ENCODE results near the gene SSBP4.

Gene SSBP4

DNA sequence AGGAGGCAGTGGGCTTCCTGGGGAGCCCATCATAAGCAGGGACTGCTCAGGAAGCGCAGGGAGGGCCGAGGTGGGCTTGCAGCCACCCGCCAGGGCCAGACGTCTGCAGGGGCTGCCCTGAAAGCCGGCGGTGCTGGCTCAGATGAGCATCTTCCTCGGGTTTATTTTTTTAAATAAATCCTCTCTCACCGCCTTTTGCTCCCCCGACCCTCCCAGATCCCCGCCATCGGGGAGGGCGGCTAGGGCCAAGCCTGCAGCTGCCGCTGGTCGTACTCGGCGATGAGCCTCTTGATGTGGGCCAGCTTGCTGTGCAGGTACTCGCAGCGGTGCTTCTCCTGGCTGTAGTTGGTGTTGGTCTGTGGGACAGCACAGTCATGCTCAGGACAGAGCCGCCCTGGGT is 25.3 kb downstream of the SSBP4 start:
- no peak for DNase-seq (ENCODE audit: low read depth)

DNA sequence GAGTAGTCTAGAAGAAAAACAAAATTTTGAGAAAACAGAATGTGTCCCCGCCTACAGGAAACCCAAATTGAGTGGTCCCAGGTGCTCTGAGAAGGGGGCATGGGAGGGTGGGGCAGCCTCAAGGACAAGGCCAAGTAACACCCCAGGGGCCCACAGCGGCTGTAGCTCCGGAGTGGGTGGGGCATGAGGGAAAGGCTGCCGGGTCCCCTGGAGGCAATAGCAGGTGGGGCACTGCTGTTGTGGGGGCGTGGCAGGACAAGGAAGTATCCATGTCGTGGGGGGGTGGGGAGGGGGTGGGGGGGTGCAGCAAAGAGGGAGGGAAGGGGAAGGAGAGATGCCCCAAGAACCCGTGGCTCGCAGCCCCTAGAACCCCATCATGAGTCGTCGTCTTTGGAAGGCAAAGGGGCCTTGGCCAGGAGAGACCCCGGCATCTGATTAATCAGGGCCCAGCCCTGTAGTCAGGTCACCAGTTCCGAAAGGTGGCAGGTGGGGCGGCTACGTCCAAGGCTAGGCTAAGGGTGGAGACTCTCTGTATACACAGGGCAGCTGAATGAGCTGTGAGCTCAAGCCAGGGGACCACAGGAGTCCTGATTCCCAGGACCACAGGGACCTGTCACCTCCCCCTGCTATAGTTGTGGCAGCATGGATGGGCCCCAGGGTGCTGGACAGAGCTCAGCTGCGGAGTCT is 26.2 kb downstream of the SSBP4 start:
- DNase-seq (ENCODE audit: low read depth) = no peak

- DNase-seq (ENCODE audit: low read depth) = no peak
These were observed 27.1 kb downstream of the SSBP4 start for GRCh38 chr19:18446145-18446810.

- DNase-seq (ENCODE audit: low read depth) = no peak
These were observed 27.7 kb downstream of the SSBP4 start for GRCh38 chr19:18446811-18447359.

GRCh38 chr19:18449552-18449951 is 30.4 kb downstream of the SSBP4 start:
- DNase-seq (ENCODE audit: low read depth) = no peak

DNA sequence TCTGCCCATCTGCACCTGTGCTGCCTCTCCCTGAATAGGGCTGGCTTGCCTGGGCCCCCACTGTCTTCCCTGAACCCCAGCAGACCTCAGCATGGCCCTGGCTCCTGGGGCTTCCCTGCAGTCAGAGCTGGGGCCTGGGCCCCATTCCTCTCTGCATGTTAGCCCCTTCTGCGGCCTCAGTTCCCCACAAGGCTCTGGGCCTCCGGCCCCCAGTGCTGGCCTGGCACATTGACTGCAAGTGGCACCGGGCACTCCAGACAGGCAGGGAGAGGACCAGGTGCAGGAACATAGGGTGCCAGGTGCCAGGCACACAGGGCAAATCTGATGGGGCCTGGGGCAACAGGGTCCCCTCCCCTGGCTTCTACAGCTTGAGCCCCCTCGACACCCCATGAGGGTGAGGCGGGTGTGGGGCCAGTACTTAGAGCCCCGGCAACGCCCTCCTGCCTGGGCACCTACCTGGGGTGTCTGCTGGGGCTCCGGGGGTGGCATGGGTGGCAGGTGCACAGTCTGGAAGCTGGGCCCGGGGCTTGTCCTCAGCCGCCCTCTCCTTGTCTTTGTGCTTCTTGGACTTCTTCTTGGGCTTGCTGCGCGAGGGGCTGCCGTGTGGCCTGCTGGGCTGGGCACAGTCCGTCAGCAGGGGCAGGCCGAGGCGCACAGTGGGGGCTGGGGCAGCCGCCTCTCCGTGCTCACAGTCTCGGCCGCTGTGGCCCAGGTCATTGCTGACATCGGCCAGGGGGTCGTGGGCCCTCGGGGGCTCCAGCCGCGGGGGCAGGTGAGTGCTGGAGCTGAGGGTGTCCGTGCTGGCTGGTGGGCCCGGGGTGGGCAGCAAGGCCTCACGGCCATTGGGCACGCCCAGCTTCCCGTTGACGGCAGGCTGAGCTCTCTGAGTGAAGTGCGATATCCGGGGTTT is 31.1 kb downstream of the SSBP4 start:
- DNase-seq (ENCODE audit: low read depth) = no peak

- peak; percentile 75 for DNase-seq (ENCODE audit: low read depth)
These were observed 32.0 kb downstream of the SSBP4 start for GRCh38 chr19:18450931-18451836.

- DNase-seq (ENCODE audit: low read depth) = no peak
These were observed 33.2 kb downstream of the SSBP4 start for GRCh38 chr19:18452386-18452785.

DNA sequence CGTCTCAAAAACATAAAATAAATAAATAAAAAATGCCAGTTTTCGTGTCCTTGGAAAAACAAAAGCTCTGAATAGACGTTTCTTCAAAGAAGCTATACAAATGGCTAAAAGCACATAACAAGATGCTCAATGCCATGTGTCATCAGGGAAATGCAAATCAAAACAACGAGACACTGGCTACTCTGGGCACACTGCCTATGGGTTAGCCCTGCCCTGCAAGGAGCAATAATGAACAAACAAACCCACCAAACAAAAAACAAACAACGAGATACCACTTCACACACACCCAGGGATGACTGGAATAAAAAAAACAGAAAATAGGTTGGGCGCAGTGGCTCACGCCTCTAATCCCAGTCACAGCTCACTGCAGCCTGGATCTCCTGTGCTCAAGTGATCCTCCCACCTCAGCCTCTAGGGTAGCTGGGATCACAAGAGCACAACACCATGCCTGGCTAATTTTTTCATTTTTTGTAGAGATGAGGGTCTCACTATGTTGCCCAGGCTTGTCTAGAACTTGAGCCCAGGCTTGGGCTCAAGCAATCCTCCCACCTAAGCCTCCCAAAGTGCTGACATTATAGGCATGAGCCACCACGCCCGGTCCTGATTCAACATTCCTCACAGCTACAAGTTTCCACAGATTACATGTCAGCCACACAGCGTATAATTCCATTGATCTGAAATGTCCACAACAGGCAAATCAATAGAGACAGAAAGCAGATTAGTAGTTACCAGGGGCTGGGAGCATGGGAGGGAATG is 34.2 kb downstream of the SSBP4 start:
- DNase-seq (ENCODE audit: low read depth) = no peak

DNA sequence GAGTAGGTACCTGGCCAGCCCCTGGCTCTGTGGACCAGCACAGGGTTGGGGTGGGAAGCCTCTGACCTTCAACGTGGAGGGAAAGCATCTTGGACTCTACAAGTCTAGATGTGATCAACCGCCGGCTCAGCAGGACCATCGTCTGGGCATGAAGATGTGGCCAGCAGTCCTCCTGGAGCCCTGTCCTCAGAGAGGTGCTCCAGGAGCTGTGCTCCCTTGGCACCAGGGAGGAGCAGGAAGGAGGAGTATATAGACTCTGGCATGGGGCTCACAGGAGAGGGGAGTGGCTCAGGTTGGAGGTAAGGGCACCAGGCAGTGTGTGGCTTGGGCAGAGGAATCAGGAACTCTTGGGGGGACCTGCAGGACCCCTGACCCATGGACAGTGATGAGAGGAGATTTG is 37.1 kb downstream of the SSBP4 start:
- no peak for DNase-seq (ENCODE audit: low read depth)

DNA sequence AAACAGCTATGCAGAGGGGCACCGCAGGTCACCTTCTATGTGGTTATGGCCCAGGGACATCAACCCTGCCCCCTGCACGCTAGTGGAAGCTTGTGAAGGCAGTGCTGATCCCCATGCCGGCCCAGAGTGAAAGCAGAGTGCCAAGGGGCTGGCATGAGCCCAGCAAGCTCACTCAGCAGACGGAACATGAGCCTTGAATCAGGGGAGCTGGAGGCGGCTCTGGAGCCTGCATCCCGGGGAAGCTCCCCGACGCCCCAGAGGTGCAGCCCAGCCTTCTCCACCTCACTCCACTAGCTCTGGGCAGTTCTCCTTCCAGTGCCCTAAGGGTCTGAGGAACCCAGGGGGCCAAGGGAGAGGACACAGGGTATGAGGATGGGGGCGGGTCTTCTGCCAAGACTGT is 37.8 kb downstream of the SSBP4 start:
- no peak for DNase-seq (ENCODE audit: low read depth)

DNA sequence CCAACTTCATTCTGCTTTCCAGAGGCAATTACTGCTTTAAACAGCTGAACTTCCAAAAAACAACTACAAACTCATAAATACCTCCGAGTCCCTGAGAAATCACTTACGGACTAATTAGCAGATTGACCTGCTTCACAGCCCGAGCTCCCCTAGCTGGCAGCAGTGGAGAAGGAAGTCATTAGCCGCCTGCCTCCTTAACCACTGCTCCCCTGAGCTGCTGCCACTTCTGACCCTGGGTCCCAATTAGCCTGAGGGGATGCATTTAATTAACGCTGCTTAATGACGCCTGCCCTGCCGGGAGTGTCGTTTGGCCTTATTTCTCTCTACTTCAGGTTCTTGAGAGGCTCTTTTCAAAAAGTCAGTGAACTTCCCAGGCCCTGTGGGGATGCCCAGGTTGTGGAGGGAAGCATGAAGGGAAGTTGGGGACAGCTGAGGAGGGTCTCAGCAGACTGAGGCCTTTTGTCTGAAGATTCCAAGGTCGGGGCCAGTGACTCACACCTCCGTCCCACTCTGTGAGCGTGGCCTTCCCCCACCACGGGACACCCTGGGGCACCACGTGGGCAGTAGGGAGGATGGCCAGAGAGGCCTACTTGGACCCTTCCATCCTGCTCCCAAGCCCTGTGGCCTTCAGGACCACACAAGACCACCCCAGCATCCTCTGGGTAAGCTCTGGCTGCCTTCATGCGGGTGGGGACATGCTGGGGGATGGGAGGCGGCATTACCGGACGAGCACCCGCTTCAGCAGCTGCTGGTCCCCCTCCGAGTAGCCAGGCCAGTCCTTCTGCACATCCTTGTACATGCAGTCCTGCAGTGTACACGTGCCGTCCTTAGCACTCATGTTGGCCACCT is 38.5 kb downstream of the SSBP4 start:
- DNase-seq (ENCODE audit: low read depth) = no peak

GRCh38 chr19:18460900-18461299 is 41.7 kb downstream of the SSBP4 start:
- no peak for DNase-seq (ENCODE audit: low read depth)

- DNase-seq (ENCODE audit: low read depth) = no peak
These were observed 42.3 kb downstream of the SSBP4 start for GRCh38 chr19:18461471-18461870.

- no peak for DNase-seq (ENCODE audit: low read depth)
These were observed 45.4 kb downstream of the SSBP4 start for GRCh38 chr19:18464646-18465045.

GRCh38 chr19:18465214-18465963 is 46.2 kb downstream of the SSBP4 start:
- DNase-seq (ENCODE audit: low read depth) = no peak

GRCh38 chr19:18465964-18466339 is 46.8 kb downstream of the SSBP4 start:
- no peak for DNase-seq (ENCODE audit: low read depth)

DNA sequence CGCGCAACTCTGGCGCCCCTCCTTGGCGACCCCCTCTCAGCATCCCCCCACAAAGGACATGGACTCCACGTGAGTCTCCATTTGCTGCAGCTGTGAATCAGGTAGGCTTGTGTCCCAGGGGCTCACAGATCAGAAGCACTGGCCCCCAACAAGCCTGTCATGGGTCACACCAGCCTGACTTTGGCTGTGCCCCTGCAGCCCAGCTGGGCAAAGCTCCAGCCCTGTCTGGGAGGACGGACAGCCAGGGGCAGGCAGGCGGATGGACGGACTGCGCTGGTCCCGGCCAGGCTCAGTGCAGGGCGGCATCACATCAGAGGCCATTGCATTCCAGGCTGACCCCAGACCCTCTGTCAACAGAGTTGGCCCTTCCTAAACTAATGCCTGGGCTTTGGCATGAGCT is 47.2 kb downstream of the SSBP4 start:
- no peak for DNase-seq (ENCODE audit: low read depth)

DNA sequence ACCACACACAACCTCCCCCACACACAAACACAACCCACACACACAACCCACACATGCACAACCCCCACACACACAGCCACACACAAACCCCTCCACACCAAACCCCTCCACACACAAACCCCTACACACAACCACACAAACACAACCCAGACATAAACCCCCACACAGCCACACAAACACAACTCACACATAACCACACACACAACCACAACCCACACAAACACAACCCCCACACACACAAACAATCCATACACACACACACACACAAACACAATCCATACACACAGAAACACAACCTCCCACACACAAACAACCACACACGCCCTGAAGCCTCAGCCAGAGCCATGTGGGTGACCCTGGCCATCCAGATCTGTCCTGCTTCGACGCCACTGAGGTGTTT is 48.8 kb downstream of the SSBP4 start:
- DNase-seq (ENCODE audit: low read depth) = no peak

Measured in activated T-helper 1 cell treated with Interleukin-2 at 50 U/mL for 16 hours (primary cell).